Activated T-cell treated with anti-CD3 and anti-CD28 coated beads for 1 hour (primary cell): Measurements from ENCODE around the gene CLPX.
"Not testable (repeated sequence)": the region's sequence is repeated elsewhere in the genome, so short reads cannot be mapped to it uniquely, and the experiment has no call there.

Experiments
- DNase-seq: peaks from one replicate; pipeline ENCODE4 v3.0.0-alpha.2; 2020; ENCODE audit warnings: low read depth

The CLPX gene

GRCh38 chr15:65184868-65185717 is at the start of gene CLPX:
TSS of gene CLPX (minus strand) at chr15:65185342. CDS start at chr15:65185153, 189 bp downstream.
- peak; percentile 81 for DNase-seq

GRCh38 chr15:65233696-65234095 is 48.6 kb upstream of the CLPX start:
- no peak for DNase-seq

- no peak for DNase-seq
These were observed 47.4 kb upstream of the CLPX start for GRCh38 chr15:65232520-65232919.

- DNase-seq, result no peak
These were observed 46.2 kb upstream of the CLPX start for GRCh38 chr15:65231306-65231705.

- DNase-seq, result not testable (repeated sequence)
These were observed 41.8 kb upstream of the CLPX start for GRCh38 chr15:65226901-65227300.

- no peak for DNase-seq
These were observed 41.1 kb upstream of the CLPX start for GRCh38 chr15:65226221-65226620.

GRCh38 chr15:65223996-65224395 is 38.9 kb upstream of the CLPX start:
- DNase-seq, result no peak

- DNase-seq, result no peak
These were observed 37.7 kb upstream of the CLPX start for GRCh38 chr15:65222891-65223290.

GRCh38 chr15:65221697-65222096 is 36.6 kb upstream of the CLPX start:
- DNase-seq, result no peak

- no peak for DNase-seq
These were observed 34.0 kb upstream of the CLPX start for GRCh38 chr15:65219137-65219536.

GRCh38 chr15:65217526-65218482 is 32.7 kb upstream of the CLPX start:
- no peak for DNase-seq

- no peak for DNase-seq
These were observed 30.4 kb upstream of the CLPX start for GRCh38 chr15:65215496-65215895.

- DNase-seq, result no peak
These were observed 28.9 kb upstream of the CLPX start for GRCh38 chr15:65214010-65214409.

- no peak for DNase-seq
These were observed 28.1 kb upstream of the CLPX start for GRCh38 chr15:65213241-65213640.

- peak; percentile 4 for DNase-seq
These were observed 27.0 kb upstream of the CLPX start for GRCh38 chr15:65212097-65212496.

- DNase-seq, result no peak
These were observed 26.4 kb upstream of the CLPX start for GRCh38 chr15:65211482-65211982.

GRCh38 chr15:65210770-65211481 is 25.8 kb upstream of the CLPX start, which contains the start of gene CILP:
TSS of gene CILP (minus strand) at chr15:65211473. CDS start at chr15:65209755, 1,718 bp downstream.
- no peak for DNase-seq

- DNase-seq, result no peak
These were observed 24.8 kb upstream of the CLPX start for GRCh38 chr15:65209701-65210643.

- DNase-seq, result no peak
These were observed 23.5 kb upstream of the CLPX start for GRCh38 chr15:65208647-65209046.

GRCh38 chr15:65207280-65207840 is 22.2 kb upstream of the CLPX start:
- no peak for DNase-seq
